A549 (cell line): Measurements from ENCODE around the gene ZNF219. TPM values are rescaled to one million over a fixed set of nuclear protein-coding genes. Genes with fewer than 3 reads are reported as not detected.

Experiments
- ATAC-seq, 2 experiments: fragments of 200-7000 bp in 1 of 2; fragments of >200 bp in 1 of 2; cut with Nextera tagmentation in 1 of 2; cut with Tn5 transposase in 1 of 2; 3 replicates each; pipeline versions ENCODE4 v1.8.0 to v1.9.1; 2018 to 2020; ENCODE audit warnings: mild to moderate bottlenecking in 1 of 2, moderate library complexity in 1 of 2
- CTCF ChIA-PET: fragments of 300-600 bp; sonication (Branson Sonifier 250); formaldehyde crosslinking; extraction: SDS; loops from one replicate; lab custom pipeline; 2021; ENCODE audit warnings: antibody characterized with exemption, inconsistent platforms; lab: Yijun Ruan, JAX
- POLR2A ChIA-PET: fragments of 350-600 bp; formaldehyde crosslinking; extraction: SDS; loops from one replicate; lab custom pipeline; 2021; ENCODE audit warnings: antibody characterized with exemption, inconsistent platforms; lab: Yijun Ruan, JAX
- DNase-seq, 2 experiments: peaks; one replicate each; pipeline versions ENCODE4 v3.0.0 to v3.0.0-alpha.2; 2011 to 2016; ENCODE audit warnings: low read depth in 1 of 2, low spot score in 1 of 2
- FAIRE-seq: peaks from 2 replicates; lab custom pipeline; 2011; peaks lifted over from hg19 to GRCh38; lab: Jason Lieb, UNC
- H3K27ac ChIP-seq, 2 experiments: fragments of >200 bp; sonication (Bioruptor Twin); formaldehyde crosslinking; 3 replicates each; pipeline ENCODE4 v1.5.1; 2016 to 2017
- H3K4me1 ChIP-seq: fragments of >200 bp; sonication (Bioruptor Twin); formaldehyde crosslinking; 3 replicates; pipeline ENCODE4 v1.6.1; 2016
- H3K4me2 ChIP-seq: fragments of >200 bp; sonication (Bioruptor Twin); formaldehyde crosslinking; 3 replicates; pipeline ENCODE4 v1.6.1; 2016
- H3K4me3 ChIP-seq: fragments of >200 bp; sonication (Bioruptor Twin); formaldehyde crosslinking; 3 replicates; pipeline ENCODE4 v1.5.1; 2016
- H3K9me3 ChIP-seq: fragments of >200 bp; sonication (Bioruptor Twin); formaldehyde crosslinking; 3 replicates; pipeline ENCODE4 v1.6.1; 2016
- CHD2 ChIP-seq: fragments of 150-350 bp; IDR thresholded peaks from 2 replicates; pipeline ENCODE4 v1.6.1; 2014; ENCODE audit warnings: low read length; ENCODE audit not compliant: partially characterized antibody
- CTCF ChIP-seq: fragments of >200 bp; sonication (Bioruptor Twin); formaldehyde crosslinking; IDR thresholded peaks from 3 replicates; pipeline ENCODE4 v1.5.1; 2016
- E2F6 ChIP-seq: IDR thresholded peaks from 2 replicates; pipeline ENCODE4 v1.6.1; 2012; ENCODE audit warnings: low read depth, borderline replicate concordance
- EHMT2 ChIP-seq: fragments of 200-600 bp; sonication (generic); IDR thresholded peaks from 2 replicates; pipeline ENCODE4 v1.6.1; 2016; ENCODE audit warnings: antibody characterized with exemption, low read depth, mild to moderate bottlenecking, moderate library complexity
- EP300 ChIP-seq, 2 experiments: fragments of >200 bp; sonication (Bioruptor Twin); formaldehyde crosslinking; IDR thresholded peaks; 2 replicates in 1 of 2; 3 replicates in 1 of 2; pipeline ENCODE4 v1.6.1; 2016 to 2017
- NR3C1 ChIP-seq: fragments of >200 bp; sonication (Bioruptor Twin); formaldehyde crosslinking; IDR thresholded peaks from 3 replicates; pipeline ENCODE4 v1.6.1; 2017
- PBX3 ChIP-seq: IDR thresholded peaks from 2 replicates; pipeline ENCODE4 v1.6.1; 2012
- RAD21 ChIP-seq, 2 experiments: fragments of >200 bp in 1 of 2; sonication (Bioruptor Twin) in 1 of 2; formaldehyde crosslinking in 1 of 2; IDR thresholded peaks in 1 of 2; conservative IDR thresholded peaks in 1 of 2; 2 replicates in 1 of 2; 3 replicates in 1 of 2; pipeline ENCODE4 v1.6.1; 2012 to 2018; ENCODE audit warnings: inconsistent platforms in 1 of 2
- SMC3 ChIP-seq: fragments of >200 bp; sonication (Bioruptor Twin); formaldehyde crosslinking; IDR thresholded peaks from 3 replicates; pipeline ENCODE4 v1.6.1; 2018; ENCODE audit warnings: inconsistent platforms
- WGBS: methylation state at CpG from one replicate; pipeline ENCODE4 v1.1.6; 2017; ENCODE audit errors: missing lambda C conversion rate; 5-methylcytosine and 5-hydroxymethylcytosine counted together
- polyA plus RNA-seq, 4 experiments: library from polyadenylated mRNA; depleted of rRNA in 3 of 4; stranded (reverse); fragments of >200 nt; fragmentation: RNase III in 1 of 4; extraction: RNeasy Plus Mini Kit Qiagen cat#74134 plus additional on column Dnase treatment in 1 of 4; gene quantifications; 2 replicates in 3 of 4; 3 replicates in 1 of 4; pipeline ENCODE4 v1.2.3, GENCODE V29; 2011 to 2017

The ZNF219 gene
- polyA plus RNA-seq, 2 of the 4 experiments (the other 2 are of a cell fraction): 17.3 to 31.0 TPM

GRCh38 chr14:21068521-21069387 is 29.7 kb downstream of the ZNF219 start:
- POLR2A ChIA-PET: interaction anchor here (0.6 to 1.4 kb wide), 5 partner anchors 9 to 54 kb away, joined by 3 to 11 read pairs (median 4); no protein-coding TSS in a partner anchor
- ATAC-seq: peak in 1 of 2 experiments; percentile 62; a peak in 3 of 6 replicates
- H3K4me1 ChIP-seq: peaks cover 29% of the 10 kb centered on the region
- peak; percentile 59 for TF ChIP-seq CTCF
- TF ChIP-seq CHD2: no peak
- no peak for TF ChIP-seq EHMT2
- no peak for TF ChIP-seq PBX3
- peak; percentile 72 to 76 for TF ChIP-seq RAD21 (conservative IDR thresholded peaks at IDR 0.05 in 1 of 2, IDR thresholded peaks at IDR 0.05 in 1 of 2)
- peak; percentile 67 for TF ChIP-seq SMC3
- H3K9me3 ChIP-seq: no peaks in the 10 kb centered on the region
- peak overlapping the region; percentile 99 for H3K4me2 ChIP-seq
- CTCF ChIA-PET: interaction anchor here (0.6 to 9.5 kb wide), 32 partner anchors 10 to 384 kb away, joined by 3 to 251 read pairs (median 6); partner anchors contain the start of genes RNASE4, RNASE8, TMEM253 and ZNF219
- H3K4me3 ChIP-seq: no peak overlapping the region
- no peak for FAIRE-seq
- H3K27ac ChIP-seq: peak overlapping the region in 1 of 2 experiments; percentile 95; a peak in 2 of 6 replicates
- WGBS: 54% methylated on average over 44 of the region's 45 CpGs
- peak; percentile 53 to 73 for DNase-seq

GRCh38 chr14:21066882-21067502 is 31.5 kb downstream of the ZNF219 start:
- FAIRE-seq (no peak), ATAC-seq (peak; percentile 22 to 25; a peak in 1 of 6 replicates), DNase-seq (peak; percentile 41)
- H3K27ac ChIP-seq: no peak overlapping the region
- H3K9me3 ChIP-seq: no peaks in the 10 kb centered on the region
- WGBS: 27% methylated on average over 7 of the region's 7 CpGs
- peaks cover 40% of the 10 kb centered on the region for H3K4me1 ChIP-seq
- no peak overlapping the region for H3K4me2 ChIP-seq
- no peak overlapping the region for H3K4me3 ChIP-seq
- ChIA-PET CTCF (interaction anchor here (0.6 to 9.5 kb wide), 17 partner anchors 11 to 648 kb away, joined by 3 to 251 read pairs (median 9); partner anchors contain the start of genes TMEM253 and ZNF219), POLR2A (no interaction called here)
- TF ChIP-seq CTCF (peak; percentile 48), E2F6 (no peak), EP300 (IDR thresholded peaks at IDR 0.05) (no peak), RAD21 (conservative IDR thresholded peaks at IDR 0.05 in 1 of 2, IDR thresholded peaks at IDR 0.05 in 1 of 2) (peak; percentile 42 to 56)

- CTCF ChIA-PET: interaction anchor here (0.7 to 9.5 kb wide), 6 partner anchors 27 to 73 kb away, joined by 3 to 251 read pairs (median 9); partner anchors contain the start of gene TMEM253
- POLR2A ChIA-PET: no interaction called here
- DNase-seq (no peak), FAIRE-seq (no peak), ATAC-seq (peak; percentile 37 to 62; a peak in 3 of 6 replicates)
- H3K27ac ChIP-seq: peak overlapping the region; percentile 22 to 52; a peak in 3 of 6 replicates
- no peak for TF ChIP-seq NR3C1
- H3K9me3 ChIP-seq: no peaks in the 10 kb centered on the region
- peak overlapping the region; percentile 64 for H3K4me2 ChIP-seq
- H3K4me1 ChIP-seq: peaks cover 23% of the 10 kb centered on the region
- H3K4me3 ChIP-seq: no peak overlapping the region
- 23% methylated on average over 3 of the region's 3 CpGs for WGBS
These were observed 35.0 kb downstream of the ZNF219 start for GRCh38 chr14:21063479-21063878.
